ENCODE results near the gene A4GALT. TPM values are rescaled to one million over a fixed set of nuclear protein-coding genes. Genes with fewer than 3 reads are reported as not detected.
"Not testable (repeated sequence)": the region's sequence is repeated elsewhere in the genome, so short reads cannot be mapped to it uniquely, and the experiment has no call there.

Gene A4GALT
- polyA plus RNA-seq (ENCODE audit: insufficient read length), result 37.0 TPM

GRCh38 chr22:42720263-42721044 is at the start of gene A4GALT:
A4GALT (minus strand) TSS chr22:42720870; CDS start chr22:42693951, 26,919 bp downstream.
- DNase-seq, result no peak

GRCh38 chr22:42770448-42770726 is 49.7 kb upstream of the A4GALT start:
- DNase-seq, result no peak

GRCh38 chr22:42769574-42770447 is 49.1 kb upstream of the A4GALT start:
- no peak for DNase-seq

- DNase-seq, result no peak
These were observed 48.5 kb upstream of the A4GALT start for GRCh38 chr22:42769238-42769573.

GRCh38 chr22:42768385-42769035 is 47.8 kb upstream of the A4GALT start:
- no peak for DNase-seq

- DNase-seq, result no peak
These were observed 46.2 kb upstream of the A4GALT start for GRCh38 chr22:42766860-42767259.

- no peak for DNase-seq
These were observed 44.3 kb upstream of the A4GALT start for GRCh38 chr22:42764895-42765363.

GRCh38 chr22:42763965-42764480 is 43.4 kb upstream of the A4GALT start:
- DNase-seq, result no peak

- no peak for DNase-seq
These were observed 40.3 kb upstream of the A4GALT start for GRCh38 chr22:42760806-42761565.

GRCh38 chr22:42758931-42759629 is 38.4 kb upstream of the A4GALT start:
- DNase-seq, result no peak

GRCh38 chr22:42755553-42755952 is 34.9 kb upstream of the A4GALT start:
- DNase-seq, result not testable (repeated sequence)

- DNase-seq, result not testable (repeated sequence)
These were observed 34.5 kb upstream of the A4GALT start for GRCh38 chr22:42755121-42755520.

- no peak for DNase-seq
These were observed 34.0 kb upstream of the A4GALT start for GRCh38 chr22:42754658-42755057.

GRCh38 chr22:42752912-42753311 is 32.2 kb upstream of the A4GALT start:
- no peak for DNase-seq

GRCh38 chr22:42752230-42752746 is 31.6 kb upstream of the A4GALT start:
- DNase-seq, result no peak

- not testable (repeated sequence) for DNase-seq
These were observed 29.8 kb upstream of the A4GALT start for GRCh38 chr22:42750421-42750820.

- peak; percentile 27 for DNase-seq
These were observed 27.2 kb upstream of the A4GALT start for GRCh38 chr22:42747701-42748513.

GRCh38 chr22:42745118-42745517 is 24.4 kb upstream of the A4GALT start:
- DNase-seq, result no peak

GRCh38 chr22:42743501-42743991 is 22.9 kb upstream of the A4GALT start:
- peak; percentile 84 for DNase-seq

- DNase-seq, result peak; percentile 56
These were observed 22.3 kb upstream of the A4GALT start for GRCh38 chr22:42742940-42743339.

Measured in hindlimb muscle (tissue), 1 donor.